ENCODE data around the gene SLFNL1.

DNA sequence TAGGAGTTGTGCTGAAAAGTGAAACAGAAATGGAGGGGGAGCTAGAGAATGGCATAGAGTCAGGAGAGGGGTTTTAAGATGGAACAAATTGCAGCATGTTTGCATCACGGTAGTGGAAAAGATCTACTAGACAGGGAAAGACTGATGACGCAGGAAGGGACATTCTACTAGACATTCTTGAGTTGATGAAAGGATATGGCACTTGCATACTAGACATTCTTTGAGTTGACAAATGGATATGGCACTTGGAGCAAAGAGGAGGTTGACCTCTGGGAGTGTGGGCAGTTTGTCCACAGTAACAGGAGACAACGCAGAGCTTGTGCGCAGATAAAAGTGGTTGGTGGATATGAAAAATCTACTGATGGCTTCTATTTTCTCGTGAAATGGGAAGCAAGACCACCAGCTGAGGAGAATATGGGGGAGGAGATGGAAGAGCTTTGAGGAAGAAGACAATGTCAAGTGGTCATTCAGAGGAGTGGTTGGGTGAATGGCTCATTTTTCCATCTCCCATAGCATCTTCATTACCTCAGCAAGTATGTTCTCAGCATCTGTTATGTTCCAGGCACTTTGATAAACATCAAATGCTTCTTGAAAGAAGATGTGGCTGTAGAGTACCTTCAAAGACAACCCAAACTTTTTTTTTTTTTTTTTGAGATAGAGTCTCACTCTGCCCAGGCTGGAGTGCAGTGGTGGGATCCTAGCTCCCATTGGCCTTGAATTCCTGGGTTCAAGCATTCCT lies 44.4 kb downstream of the SLFNL1 start:
- no peak for TF ChIP-seq TAF1 (IDR thresholded peaks at IDR 0.05; ENCODE audit: borderline replicate concordance, low read depth, low read length)
- no peak for TF ChIP-seq POLR2A (IDR thresholded peaks at IDR 0.05; ENCODE audit: low read depth, low read length)
- TF ChIP-seq POLR2AphosphoS5 (IDR thresholded peaks at IDR 0.05; ENCODE audit: low read depth, low read length), result no peak
